ENCODE measurements around the gene CCBE1.
"Not testable (repeated sequence)": the region's sequence is repeated elsewhere in the genome, so short reads cannot be mapped to it uniquely, and the experiment has no call there.

CCBE1 gene

GRCh38 chr18:59715445-59715844 is 18.2 kb upstream of the CCBE1 start:
- DNase-seq (ENCODE audit: low read depth in 2 of 2) = no peak

GRCh38 chr18:59714096-59714495 is 16.9 kb upstream of the CCBE1 start:
- not testable (repeated sequence) for DNase-seq (ENCODE audit: low read depth in 2 of 2)

- no peak for DNase-seq (ENCODE audit: low read depth in 2 of 2)
These were observed 15.1 kb upstream of the CCBE1 start for GRCh38 chr18:59712311-59712710.

DNA sequence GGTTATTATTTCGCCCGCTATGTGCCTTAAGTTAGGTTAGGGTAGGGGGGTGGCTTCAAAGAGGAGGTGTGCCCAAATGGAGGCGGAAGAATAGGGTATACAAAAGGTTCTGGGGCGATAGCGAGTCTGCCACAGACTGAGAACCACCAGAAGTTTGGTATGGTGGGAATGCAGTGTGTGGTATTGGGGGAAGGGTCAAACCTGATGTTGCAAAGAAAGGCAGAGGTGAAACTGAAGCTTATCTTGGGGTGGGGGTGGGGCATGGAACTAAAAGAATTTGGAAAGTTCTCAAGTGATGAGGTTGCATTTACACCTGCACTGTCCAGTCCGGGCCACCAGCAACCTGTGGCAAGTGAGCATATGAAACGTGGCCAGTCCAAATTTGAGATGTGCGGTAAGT is 11.8 kb upstream of the CCBE1 start:
- DNase-seq (ENCODE audit: low read depth in 2 of 2) = no peak

GRCh38 chr18:59707306-59707705 is 10.1 kb upstream of the CCBE1 start:
- no peak for DNase-seq (ENCODE audit: low read depth in 2 of 2)

- no peak for DNase-seq (ENCODE audit: low read depth in 2 of 2)
These were observed 9.3 kb upstream of the CCBE1 start for GRCh38 chr18:59706499-59706898.

DNA sequence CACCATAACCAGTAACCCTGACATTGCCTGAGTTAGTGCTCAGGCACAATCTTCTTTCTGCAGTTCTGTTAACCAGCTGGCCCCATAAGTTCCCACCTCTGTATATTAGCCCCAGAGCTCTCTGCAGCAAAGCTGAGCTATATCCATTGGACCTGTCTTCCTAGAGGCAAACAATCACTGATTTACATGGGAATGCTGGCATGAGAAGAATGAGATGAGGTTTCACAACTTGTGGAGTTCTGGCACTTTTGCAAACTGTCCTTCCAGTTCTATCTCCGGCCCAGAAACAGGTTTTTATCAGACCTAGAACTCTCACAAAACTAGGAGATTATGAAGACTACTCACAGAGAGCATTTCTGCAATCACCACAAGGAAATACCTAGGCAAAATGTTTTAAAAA is 7.9 kb upstream of the CCBE1 start:
- no peak for DNase-seq (ENCODE audit: low read depth in 2 of 2)

DNA sequence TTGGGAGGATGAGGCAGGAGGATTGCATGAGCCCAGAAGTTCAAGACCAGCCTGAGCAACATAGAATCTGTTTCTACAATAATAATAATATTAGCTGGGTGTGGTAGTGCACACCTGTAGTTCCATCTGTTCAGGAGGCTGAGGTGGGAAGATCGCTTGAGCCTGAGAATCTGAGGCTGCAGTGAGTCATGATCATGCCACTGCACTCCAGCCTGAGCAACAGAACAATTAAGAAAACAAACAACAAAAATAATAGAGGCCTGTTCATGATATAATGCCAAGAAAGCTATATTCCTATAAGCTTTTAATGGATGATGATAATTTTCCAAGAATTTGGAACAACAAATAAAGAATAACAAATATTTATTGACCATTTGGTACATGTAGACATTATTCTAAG is 6.9 kb upstream of the CCBE1 start:
- no peak for DNase-seq (ENCODE audit: low read depth in 2 of 2)

- no peak for DNase-seq (ENCODE audit: low read depth in 2 of 2)
These were observed 4.0 kb upstream of the CCBE1 start for GRCh38 chr18:59701272-59701671.

DNA sequence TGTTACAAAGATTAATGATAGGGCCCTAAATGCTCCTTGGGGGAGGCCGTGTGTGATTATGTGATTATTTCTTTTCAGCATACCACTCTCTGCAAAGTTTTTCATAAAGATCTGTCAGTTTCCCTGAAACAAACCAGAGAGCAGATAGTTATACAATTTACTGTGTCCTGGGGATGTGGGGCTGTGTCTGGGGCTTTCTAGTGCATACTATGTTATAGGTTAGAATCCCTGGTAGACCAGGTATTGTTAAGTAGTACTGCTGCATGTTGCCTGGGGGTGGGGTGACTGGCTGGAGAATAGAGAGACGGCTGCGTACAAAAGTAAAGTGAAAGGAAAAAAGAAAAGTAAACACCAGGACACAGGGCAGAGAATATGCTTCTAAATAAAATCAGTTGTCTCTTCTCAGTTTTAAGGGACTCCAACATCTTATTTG is 3.3 kb upstream of the CCBE1 start:
- no peak for DNase-seq (ENCODE audit: low read depth in 2 of 2)

DNA sequence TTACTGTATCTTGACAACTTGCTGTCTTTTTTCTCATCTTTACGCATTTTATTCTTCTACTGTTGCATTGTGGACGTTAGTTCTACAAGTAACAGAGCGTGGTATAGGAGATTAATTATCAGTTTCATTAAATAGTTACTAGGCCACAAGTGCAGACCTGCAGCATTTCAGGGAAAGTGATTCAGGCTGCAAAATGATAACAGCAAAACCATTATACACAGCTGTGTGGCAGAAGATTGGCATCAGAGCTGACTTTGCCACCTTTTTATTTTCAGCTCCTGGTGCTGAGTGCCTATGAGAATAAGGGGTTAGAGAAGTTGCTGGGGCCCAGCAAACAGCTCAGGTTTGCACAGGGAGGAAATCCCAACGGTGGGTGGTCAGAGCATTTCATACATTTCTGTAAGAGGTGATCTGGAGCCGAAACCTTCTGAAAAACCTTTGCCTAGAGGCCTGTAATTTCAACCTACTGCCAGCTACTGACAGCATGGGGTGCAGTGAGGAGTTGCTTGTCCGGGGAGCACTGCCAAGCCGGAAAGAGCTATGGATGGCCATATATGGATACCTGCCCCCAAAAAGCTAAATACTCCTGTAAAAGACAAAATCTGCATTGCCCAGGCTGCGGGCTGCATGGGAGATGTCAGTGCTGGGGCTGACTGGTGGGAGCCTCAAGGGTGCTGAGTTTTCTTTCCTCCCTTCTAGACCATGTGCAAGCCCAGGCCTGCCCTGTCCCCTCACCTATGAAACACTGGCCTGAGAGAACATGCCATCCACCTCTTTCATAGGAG is 2.7 kb upstream of the CCBE1 start:
- DNase-seq (ENCODE audit: low read depth in 2 of 2) = no peak

DNA sequence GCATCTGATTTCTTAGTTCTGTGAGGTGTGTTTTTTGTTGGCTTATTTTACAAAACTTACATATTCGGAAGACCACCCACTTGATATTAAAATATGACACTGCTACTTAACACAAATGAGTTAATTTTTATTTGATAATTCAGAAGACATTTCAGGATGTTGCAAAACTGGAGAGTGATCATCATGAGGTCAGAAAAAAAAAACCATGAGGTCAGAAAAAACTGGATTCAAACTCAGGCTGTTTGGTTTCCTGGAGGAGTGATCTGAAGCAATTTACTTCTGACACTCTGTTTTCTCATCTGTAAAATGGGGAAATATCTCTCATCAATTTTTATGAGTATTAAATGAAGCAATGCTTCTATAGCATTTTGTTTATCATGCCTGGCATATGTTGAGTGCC is 1.8 kb upstream of the CCBE1 start:
- no peak for DNase-seq (ENCODE audit: low read depth in 2 of 2)

- no peak for DNase-seq (ENCODE audit: low read depth in 2 of 2)
These were observed 650 bp downstream of the CCBE1 start for GRCh38 chr18:59696311-59697235.

GRCh38 chr18:59695551-59695950 is 1.7 kb downstream of the CCBE1 start:
- no peak for DNase-seq (ENCODE audit: low read depth in 2 of 2)

GRCh38 chr18:59694824-59695223 is 2.4 kb downstream of the CCBE1 start:
- no peak for DNase-seq (ENCODE audit: low read depth in 2 of 2)

GRCh38 chr18:59691996-59692395 is 5.2 kb downstream of the CCBE1 start:
- DNase-seq (ENCODE audit: low read depth in 2 of 2) = no peak

DNA sequence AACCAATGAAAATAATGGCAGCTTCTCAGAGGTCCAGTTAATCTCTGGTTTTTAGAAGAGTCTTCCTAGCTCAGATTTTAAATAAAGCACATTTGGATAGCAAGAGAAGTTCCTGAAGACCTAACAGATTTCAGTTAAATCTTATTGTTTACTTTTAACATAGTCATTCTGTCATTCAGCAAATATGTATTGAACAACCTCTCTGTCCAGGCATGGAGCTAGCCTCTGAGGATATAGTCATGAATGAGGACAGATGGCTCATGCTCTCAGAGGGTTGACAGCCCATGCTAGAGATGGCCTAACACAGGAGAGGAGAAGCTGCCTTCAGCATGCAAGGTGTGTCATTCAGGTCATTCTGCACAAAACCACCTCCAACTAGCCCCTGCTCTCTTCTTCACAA is 6.2 kb downstream of the CCBE1 start:
- DNase-seq (ENCODE audit: low read depth in 2 of 2) = no peak

DNA sequence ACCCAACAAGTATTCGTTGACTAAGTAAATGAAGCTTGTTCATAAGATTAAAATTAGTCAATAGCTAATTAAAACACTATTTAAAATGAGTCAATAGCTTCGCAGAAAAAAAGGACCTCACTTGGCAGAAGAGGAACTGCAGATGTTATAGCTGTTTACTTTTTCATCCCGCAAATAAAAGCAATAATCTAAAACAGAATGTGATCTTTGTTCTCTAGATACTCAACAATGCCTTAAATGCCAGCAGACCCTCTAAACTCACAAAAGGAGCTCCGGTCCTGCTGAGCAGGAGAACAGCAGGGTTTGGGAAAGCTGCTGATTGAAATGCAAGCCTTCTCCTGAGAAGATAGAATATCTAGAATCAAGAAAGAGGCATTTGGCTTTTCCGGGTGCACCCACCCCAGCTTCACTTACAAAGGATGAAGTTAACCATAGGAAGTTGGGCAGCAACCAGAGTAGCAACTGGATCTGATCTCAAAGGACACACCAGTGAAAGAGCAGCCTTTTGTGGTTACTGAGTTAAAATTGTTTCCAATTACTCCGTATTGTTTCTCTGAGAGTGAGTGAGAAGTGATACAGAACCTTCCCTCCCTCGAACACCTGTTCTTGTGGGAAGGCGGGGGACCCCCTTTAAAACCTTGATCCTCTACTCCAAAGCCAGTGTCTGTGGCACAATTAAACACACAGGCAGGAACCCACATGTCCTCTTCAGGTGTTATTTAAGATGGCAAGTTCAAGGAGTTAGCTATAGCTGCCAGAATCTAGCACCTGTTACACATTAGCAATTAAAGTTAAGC is 6.8 kb downstream of the CCBE1 start:
- no peak for DNase-seq (ENCODE audit: low read depth in 2 of 2)

- DNase-seq (ENCODE audit: low read depth in 2 of 2) = no peak
These were observed 7.5 kb downstream of the CCBE1 start for GRCh38 chr18:59689756-59690155.

DNA sequence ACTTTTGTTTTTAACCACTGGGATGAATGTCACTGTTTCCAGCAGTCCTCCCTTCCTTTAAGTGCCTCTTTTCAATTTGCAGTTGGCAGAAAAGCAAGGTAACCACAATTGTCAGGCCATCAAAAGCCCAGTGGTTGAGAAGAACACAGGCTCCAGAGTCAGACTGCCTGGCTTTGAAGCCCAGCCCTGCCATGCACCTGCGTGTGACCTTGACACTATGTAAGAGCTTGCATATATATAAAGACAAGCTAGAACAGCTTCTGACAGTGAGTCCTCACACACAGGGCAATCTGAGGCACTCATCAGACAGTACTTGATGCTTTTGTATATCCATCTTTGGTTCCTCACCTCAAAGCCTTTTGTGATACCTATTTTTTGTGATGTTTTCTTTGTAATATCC is 11.0 kb downstream of the CCBE1 start:
- no peak for DNase-seq (ENCODE audit: low read depth in 2 of 2)

DNA sequence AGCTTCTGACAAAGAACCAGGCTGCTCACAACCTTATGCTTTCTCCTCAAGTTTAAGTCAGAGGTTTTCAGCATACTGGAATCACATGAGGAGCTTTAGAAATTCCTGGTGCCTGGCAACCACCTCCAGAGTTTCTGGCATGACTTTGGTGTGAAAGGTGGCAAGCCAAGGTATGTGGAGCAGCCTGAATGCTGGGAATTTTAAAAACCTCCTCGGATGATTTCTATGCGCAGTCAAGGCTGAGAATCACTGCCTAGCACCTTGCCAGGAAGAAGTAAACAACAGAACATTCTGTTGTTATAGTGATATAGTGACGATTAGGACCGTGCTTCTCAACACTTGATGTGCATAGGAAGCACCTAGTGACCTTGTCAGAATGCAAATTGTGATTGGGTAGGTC is 11.7 kb downstream of the CCBE1 start:
- DNase-seq (ENCODE audit: low read depth in 2 of 2) = no peak

DNA sequence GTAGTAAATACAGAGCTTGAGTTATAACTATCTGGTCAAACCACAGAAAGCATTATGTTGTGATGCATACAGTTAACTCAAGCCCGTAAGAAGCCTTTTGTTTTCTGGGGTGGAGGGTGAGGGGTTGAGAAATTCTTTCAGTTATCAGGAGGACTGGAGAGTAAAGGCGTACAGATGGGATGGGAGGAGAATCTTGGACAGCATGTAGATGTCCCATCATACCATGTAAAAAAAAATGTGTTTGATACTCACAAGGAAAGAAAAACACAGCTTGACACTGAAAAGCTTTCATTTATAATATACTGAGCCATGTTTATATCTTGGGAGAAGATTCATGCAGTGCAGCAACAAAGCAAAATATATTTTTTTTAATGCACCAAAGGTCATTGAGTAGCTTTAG is 12.4 kb downstream of the CCBE1 start:
- no peak for DNase-seq (ENCODE audit: low read depth in 2 of 2)
